H9 (cell line): ENCODE measurements around the gene MRPL2. TPM values are rescaled to one million over a fixed set of nuclear protein-coding genes. Genes with fewer than 3 reads are reported as not detected.

Source experiments
- DNase-seq: peaks from one replicate; pipeline ENCODE4 v3.0.0-alpha.2; 2017
- H2AFZ ChIP-seq: one replicate; pipeline ENCODE4 v1.6.1; 2013; ENCODE audit warnings: mild to moderate bottlenecking, low read length, control low read depth, moderate library complexity
- H2AK5ac ChIP-seq: 2 replicates; pipeline ENCODE4 v1.6.1; 2013; ENCODE audit warnings: low read length, control low read depth, mixed read lengths; ENCODE audit not compliant: insufficient read length
- H2BK120ac ChIP-seq: one replicate; pipeline ENCODE4 v1.6.1; 2013; ENCODE audit warnings: low read depth, mild to moderate bottlenecking, low read length, control low read depth, inconsistent platforms; ENCODE audit not compliant: poor library complexity, severe bottlenecking
- H2BK12ac ChIP-seq: 2 replicates; pipeline ENCODE4 v1.6.1; 2013; ENCODE audit warnings: low read length, control low read depth, mixed read lengths, low read depth; ENCODE audit not compliant: insufficient read length
- H2BK15ac ChIP-seq: 2 replicates; pipeline ENCODE4 v1.6.1; 2013; ENCODE audit warnings: low read depth, low read length, control low read depth
- H2BK20ac ChIP-seq: one replicate; pipeline ENCODE4 v1.6.1; 2013; ENCODE audit warnings: low read depth, mild to moderate bottlenecking, low read length, control low read depth, inconsistent platforms; ENCODE audit not compliant: poor library complexity, severe bottlenecking
- H2BK5ac ChIP-seq: 2 replicates; pipeline ENCODE4 v1.6.1; 2013; ENCODE audit warnings: low read length, control low read depth, mixed read lengths; ENCODE audit not compliant: insufficient read length
- H3K14ac ChIP-seq: 2 replicates; pipeline ENCODE4 v1.6.1; 2013; ENCODE audit warnings: low read length, control low read depth; ENCODE audit not compliant: insufficient read depth
- H3K18ac ChIP-seq: 2 replicates; pipeline ENCODE4 v1.6.1; 2013; ENCODE audit warnings: low read depth, mild to moderate bottlenecking, mixed read lengths, low read length, control low read depth; ENCODE audit not compliant: insufficient read length
- H3K23ac ChIP-seq: 2 replicates; pipeline ENCODE4 v1.6.1; 2013; ENCODE audit warnings: low read length, control low read depth, mixed read lengths, low read depth; ENCODE audit not compliant: insufficient read length
- H3K23me2 ChIP-seq: 2 replicates; pipeline ENCODE4 v1.6.1; 2013; ENCODE audit warnings: low read depth, mild to moderate bottlenecking, mixed read lengths, low read length, control low read depth; ENCODE audit not compliant: insufficient read length, poor library complexity, severe bottlenecking
- H3K27ac ChIP-seq: 2 replicates; pipeline ENCODE4 v1.5.1; 2013; ENCODE audit warnings: low read length, control low read depth, mixed read lengths, low read depth; ENCODE audit not compliant: insufficient read length
- H3K27me3 ChIP-seq: 2 replicates; pipeline ENCODE4 v1.6.1; 2013; ENCODE audit warnings: low read length, control low read depth, inconsistent platforms; ENCODE audit not compliant: insufficient read depth
- H3K4ac ChIP-seq: 2 replicates; pipeline ENCODE4 v1.6.1; 2013; ENCODE audit warnings: low read depth, mild to moderate bottlenecking, control low read depth, inconsistent platforms, low read length, moderate library complexity
- H3K4me1 ChIP-seq: 2 replicates; pipeline ENCODE4 v1.6.1; 2013; ENCODE audit warnings: low read length, control low read depth, inconsistent platforms; ENCODE audit not compliant: insufficient read depth
- H3K4me2 ChIP-seq: 2 replicates; pipeline ENCODE4 v1.6.1; 2013; ENCODE audit warnings: low read length, control low read depth, mixed read lengths; ENCODE audit not compliant: insufficient read length, insufficient read depth
- H3K56ac ChIP-seq: 2 replicates; pipeline ENCODE4 v1.6.1; 2013; ENCODE audit warnings: low read depth, mild to moderate bottlenecking, mixed read lengths, low read length, control low read depth; ENCODE audit not compliant: insufficient read length
- H3K79me1 ChIP-seq: 2 replicates; pipeline ENCODE4 v1.6.1; 2013; ENCODE audit warnings: low read depth, mild to moderate bottlenecking, moderate library complexity, low read length, control low read depth, inconsistent platforms; ENCODE audit not compliant: insufficient read depth, poor library complexity, severe bottlenecking
- H3K79me2 ChIP-seq: 2 replicates; pipeline ENCODE4 v1.6.1; 2013; ENCODE audit warnings: low read length, control low read depth, inconsistent platforms; ENCODE audit not compliant: insufficient read depth
- H3K9ac ChIP-seq: 2 replicates; pipeline ENCODE4 v1.6.1; 2013; ENCODE audit warnings: low read length, control low read depth, mixed read lengths; ENCODE audit not compliant: insufficient read length; ENCODE audit errors: extremely low read depth
- H3K9me3 ChIP-seq: one replicate; pipeline ENCODE4 v1.6.1; 2013; ENCODE audit warnings: low read depth, low read length, inconsistent platforms; ENCODE audit not compliant: control insufficient read depth
- H3T11ph ChIP-seq: one replicate; pipeline ENCODE4 v1.6.1; 2013; ENCODE audit warnings: mild to moderate bottlenecking, low read length, control low read depth, inconsistent platforms
- H4K20me1 ChIP-seq: one replicate; pipeline ENCODE4 v1.6.1; 2013; ENCODE audit not compliant: control insufficient read depth, insufficient read length, insufficient read depth
- H4K5ac ChIP-seq: 2 replicates; pipeline ENCODE4 v1.6.1; 2013; ENCODE audit warnings: low read depth, mild to moderate bottlenecking, mixed read lengths, low read length, control low read depth; ENCODE audit not compliant: insufficient read length
- H4K8ac ChIP-seq: replicated peaks from 2 replicates; pipeline ENCODE4 v1.6.1; 2013; ENCODE audit warnings: low read length, control low read depth, mixed read lengths, low read depth; ENCODE audit not compliant: insufficient read length
- H4K91ac ChIP-seq: 2 replicates; pipeline ENCODE4 v1.6.1; 2013; ENCODE audit warnings: low read depth, mild to moderate bottlenecking, moderate library complexity, mixed read lengths, low read length, control low read depth; ENCODE audit not compliant: insufficient read length
- H3K27ac Mint-ChIP-seq, 3 experiments: 2 replicates in 2 of 3; 3 replicates in 1 of 3; pipeline ENCODE4 v1.8.0; 2020 to 2021; ENCODE audit warnings: mixed read lengths in 3 of 3, mild to moderate bottlenecking in 1 of 3, moderate library complexity in 1 of 3
- H3K27me3 Mint-ChIP-seq: 2 replicates; pipeline ENCODE4 v1.8.0; 2021; ENCODE audit warnings: low read depth, mild to moderate bottlenecking, moderate library complexity, mixed read lengths
- H3K36me3 Mint-ChIP-seq, 3 experiments: 2 replicates in 2 of 3; 3 replicates in 1 of 3; pipeline ENCODE4 v1.8.0; 2020 to 2021; ENCODE audit warnings: low read depth in 3 of 3, mixed read lengths in 3 of 3; ENCODE audit not compliant: insufficient read depth in 1 of 3
- H3K4me1 Mint-ChIP-seq, 2 experiments: 2 replicates each; pipeline ENCODE4 v1.8.0; 2020; ENCODE audit warnings: mixed read lengths in 2 of 2
- H3K4me3 Mint-ChIP-seq, 2 experiments: 2 replicates in 1 of 2; 3 replicates in 1 of 2; pipeline ENCODE4 v1.8.0; 2020 to 2021; ENCODE audit warnings: mild to moderate bottlenecking in 2 of 2, mixed read lengths in 2 of 2, moderate library complexity in 1 of 2
- H3K9me3 Mint-ChIP-seq, 2 experiments: 2 replicates in 1 of 2; 3 replicates in 1 of 2; pipeline ENCODE4 v1.8.0; 2020; ENCODE audit warnings: mild to moderate bottlenecking in 2 of 2, mixed read lengths in 2 of 2, moderate library complexity in 1 of 2
- CTCF ChIP-seq: fragments of 200-600 bp; sonication (generic); conservative IDR thresholded peaks from 3 replicates; pipeline ENCODE4 v1.8.0; 2021; ENCODE audit warnings: antibody characterized with exemption, mild to moderate bottlenecking
- WGBS: extraction: QIAGEN DNeasy Blood & Tissue Kit; methylation state at CpG from one replicate; pipeline ENCODE4 v1.1.7; 2013; ENCODE audit warnings: missing lambda C conversion rate, low lambda C conversion rate, mixed read lengths; ENCODE audit not compliant: insufficient read length; ENCODE audit errors: extremely low coverage; 5-methylcytosine and 5-hydroxymethylcytosine counted together
- total RNA-seq: library from RNA; stranded (reverse); gene quantifications from 2 replicates; pipeline ENCODE4 v1.2.1, GENCODE V29; 2021

The MRPL2 gene
- total RNA-seq, 1 experiment from 2014 or later = 74.4 TPM

DNA sequence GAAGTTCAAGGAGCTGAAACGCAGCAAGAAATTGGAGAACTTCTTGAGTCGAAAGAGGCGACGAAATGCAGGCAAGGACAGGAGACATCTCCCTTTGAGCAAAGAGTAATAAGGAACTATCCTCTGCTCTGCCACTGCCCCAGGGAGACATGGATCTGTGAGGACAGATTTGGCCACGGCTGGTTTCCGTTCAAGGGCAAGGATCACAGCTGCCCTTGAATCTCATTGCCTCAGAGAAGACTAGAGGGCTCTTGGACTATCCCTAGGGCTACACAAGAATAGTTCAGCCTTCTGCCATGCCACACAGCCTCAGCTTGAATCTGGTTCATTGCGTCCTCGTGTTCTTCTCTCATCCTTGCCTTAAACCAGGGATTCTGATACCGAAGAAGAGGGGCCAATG lies 30.1 kb downstream of the MRPL2 start:
- Histone ChIP-seq H3K27ac (no peak overlapping the region), H3K56ac (no peak overlapping the region), H2AFZ (no peak overlapping the region), H4K8ac (no peak overlapping the region), H4K91ac (no peak overlapping the region), H3K79me1 (peaks cover under 1% of the 10 kb centered on the region), H4K5ac (no peak overlapping the region), H3K9me3 (no peaks in the 10 kb centered on the region), H3K4me1 (no peaks in the 10 kb centered on the region), H3K79me2 (no peaks in the 10 kb centered on the region), H3T11ph (no peak overlapping the region), H2BK15ac (no peak overlapping the region), H2BK120ac (no peak overlapping the region), H2AK5ac (no peak overlapping the region), H3K23ac (no peak overlapping the region), H2BK20ac (no peak overlapping the region), H3K14ac (no peak overlapping the region), H2BK5ac (no peak overlapping the region), H3K9ac (no peak overlapping the region), H3K18ac (no peak overlapping the region), H3K4ac (no peak overlapping the region), H3K23me2 (no peaks in the 10 kb centered on the region), H3K4me2 (no peak overlapping the region), H2BK12ac (no peak overlapping the region), H4K20me1 (no peaks in the 10 kb centered on the region), H3K27me3 (no peaks in the 10 kb centered on the region)
- H3K27ac Mint-ChIP-seq = no peak overlapping the region
- no peaks in the 10 kb centered on the region for H3K4me1 Mint-ChIP-seq
- H3K4me3 Mint-ChIP-seq = no peak overlapping the region; a peak in 1 of 5 replicates
- H3K9me3 Mint-ChIP-seq = no peaks in the 10 kb centered on the region
- no peak for TF ChIP-seq CTCF
- peaks cover 55 to 95% (median 81%) of the 10 kb centered on the region in 3 experiments; a peak in 6 of 7 replicates for H3K36me3 Mint-ChIP-seq
- no peaks in the 10 kb centered on the region for H3K27me3 Mint-ChIP-seq
- WGBS = no CpG with 5 or more reads among the region's 9 CpGs
- DNase-seq = no peak
